ENCODE measurements around the gene GADD45B.

DNA sequence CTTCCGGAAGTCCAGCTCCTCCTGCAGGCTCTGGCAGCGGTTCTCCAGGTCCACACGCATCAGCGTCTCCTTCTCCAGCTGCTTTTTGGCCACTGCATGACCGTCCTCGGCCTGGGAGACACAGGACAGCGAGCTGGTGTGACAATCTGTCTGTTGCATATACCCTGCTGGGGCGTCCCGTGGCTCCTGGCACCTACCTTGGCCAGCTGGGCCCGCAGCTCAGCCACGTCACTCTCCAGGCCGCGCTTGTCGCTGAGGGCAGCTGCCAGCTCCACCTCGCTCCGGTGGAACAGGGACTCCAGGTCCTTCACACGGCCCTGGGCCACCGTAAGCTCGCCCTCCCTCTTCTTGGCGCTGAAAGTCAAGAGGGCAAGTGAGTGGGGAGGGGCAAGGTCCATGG lies 37.7 kb upstream of the GADD45B start:
- TF ChIP-seq, protein P1, sequence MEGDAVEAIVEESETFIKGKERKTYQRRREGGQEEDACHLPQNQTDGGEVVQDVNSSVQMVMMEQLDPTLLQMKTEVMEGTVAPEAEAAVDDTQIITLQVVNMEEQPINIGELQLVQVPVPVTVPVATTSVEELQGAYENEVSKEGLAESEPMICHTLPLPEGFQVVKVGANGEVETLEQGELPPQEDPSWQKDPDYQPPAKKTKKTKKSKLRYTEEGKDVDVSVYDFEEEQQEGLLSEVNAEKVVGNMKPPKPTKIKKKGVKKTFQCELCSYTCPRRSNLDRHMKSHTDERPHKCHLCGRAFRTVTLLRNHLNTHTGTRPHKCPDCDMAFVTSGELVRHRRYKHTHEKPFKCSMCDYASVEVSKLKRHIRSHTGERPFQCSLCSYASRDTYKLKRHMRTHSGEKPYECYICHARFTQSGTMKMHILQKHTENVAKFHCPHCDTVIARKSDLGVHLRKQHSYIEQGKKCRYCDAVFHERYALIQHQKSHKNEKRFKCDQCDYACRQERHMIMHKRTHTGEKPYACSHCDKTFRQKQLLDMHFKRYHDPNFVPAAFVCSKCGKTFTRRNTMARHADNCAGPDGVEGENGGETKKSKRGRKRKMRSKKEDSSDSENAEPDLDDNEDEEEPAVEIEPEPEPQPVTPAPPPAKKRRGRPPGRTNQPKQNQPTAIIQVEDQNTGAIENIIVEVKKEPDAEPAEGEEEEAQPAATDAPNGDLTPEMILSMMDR (IDR thresholded peaks at IDR 0.05; ENCODE audit: low read depth, low read length, poor library complexity, severe bottlenecking), result no peak
- no peak for TF ChIP-seq EZH2phosphoT487 (IDR thresholded peaks at IDR 0.05; ENCODE audit: borderline replicate concordance, low read length)
